ENCODE results near the gene SCG2.

Gene SCG2

GRCh38 chr2:223563462-223563861, 38.7 kb downstream of the SCG2 start:
- TF ChIP-seq CTCF (IDR thresholded peaks at IDR 0.05; ENCODE audit: low read depth, low read length, poor library complexity, severe bottlenecking) (no peak), EZH2phosphoT487 (IDR thresholded peaks at IDR 0.05; ENCODE audit: borderline replicate concordance, low read length) (no peak)
- H3F3A ChIP-seq (ENCODE audit: control insufficient read depth, insufficient read depth) = no peaks in the 10 kb centered on the region
- no peaks in the 10 kb centered on the region for H3K27me3 ChIP-seq (ENCODE audit: control insufficient read depth, low read length)
- no peak overlapping the region for H3K4me2 ChIP-seq (ENCODE audit: low read length)
- no peaks in the 10 kb centered on the region for H3K36me3 ChIP-seq (ENCODE audit: control insufficient read depth, low read length)
- no peaks in the 10 kb centered on the region for H3K9me3 ChIP-seq (ENCODE audit: control insufficient read depth, insufficient read depth, low read length)
- no peaks in the 10 kb centered on the region for H3K4me1 ChIP-seq (ENCODE audit: control insufficient read depth, low read length)
- no peak overlapping the region for H3K27ac ChIP-seq (ENCODE audit: low read depth, low read length)
- no peaks in the 10 kb centered on the region for H4K20me1 ChIP-seq (ENCODE audit: control insufficient read depth, insufficient read depth, low read depth, low read length)
- H3K9me2 ChIP-seq (replicated peaks; ENCODE audit: control insufficient read depth, low read length) = no peaks in the 10 kb centered on the region
- no peaks in the 10 kb centered on the region for H3K79me2 ChIP-seq (ENCODE audit: control insufficient read depth, low read length)
- H3K4me3 ChIP-seq (ENCODE audit: low read length) = no peak overlapping the region

GRCh38 chr2:223562078-223562477, 40.1 kb downstream of the SCG2 start:
- no peaks in the 10 kb centered on the region for H3K4me1 ChIP-seq (ENCODE audit: control insufficient read depth, low read length)
- TF ChIP-seq CTCF (IDR thresholded peaks at IDR 0.05; ENCODE audit: low read depth, low read length, poor library complexity, severe bottlenecking) (no peak), EZH2phosphoT487 (IDR thresholded peaks at IDR 0.05; ENCODE audit: borderline replicate concordance, low read length) (no peak)
- no peaks in the 10 kb centered on the region for H4K20me1 ChIP-seq (ENCODE audit: control insufficient read depth, insufficient read depth, low read depth, low read length)
- H3K9me2 ChIP-seq (replicated peaks; ENCODE audit: control insufficient read depth, low read length) = no peaks in the 10 kb centered on the region
- H3F3A ChIP-seq (ENCODE audit: control insufficient read depth, insufficient read depth) = no peaks in the 10 kb centered on the region
- H3K4me2 ChIP-seq (ENCODE audit: low read length) = no peak overlapping the region
- no peaks in the 10 kb centered on the region for H3K9me3 ChIP-seq (ENCODE audit: control insufficient read depth, insufficient read depth, low read length)
- H3K27ac ChIP-seq (ENCODE audit: low read depth, low read length) = no peak overlapping the region
- H3K4me3 ChIP-seq (ENCODE audit: low read length) = no peak overlapping the region
- H3K27me3 ChIP-seq (ENCODE audit: control insufficient read depth, low read length) = no peaks in the 10 kb centered on the region
- no peaks in the 10 kb centered on the region for H3K36me3 ChIP-seq (ENCODE audit: control insufficient read depth, low read length)
- H3K79me2 ChIP-seq (ENCODE audit: control insufficient read depth, low read length) = no peaks in the 10 kb centered on the region

- Histone ChIP-seq H3K27ac (ENCODE audit: low read depth, low read length) (no peak overlapping the region), H3K79me2 (ENCODE audit: control insufficient read depth, low read length) (no peaks in the 10 kb centered on the region), H3K27me3 (ENCODE audit: control insufficient read depth, low read length) (no peaks in the 10 kb centered on the region), H3K4me3 (ENCODE audit: low read length) (no peak overlapping the region), H3K4me2 (ENCODE audit: low read length) (no peak overlapping the region), H3K36me3 (ENCODE audit: control insufficient read depth, low read length) (no peaks in the 10 kb centered on the region), H4K20me1 (ENCODE audit: control insufficient read depth, insufficient read depth, low read depth, low read length) (no peaks in the 10 kb centered on the region), H3K9me2 (replicated peaks; ENCODE audit: control insufficient read depth, low read length) (no peaks in the 10 kb centered on the region), H3K4me1 (ENCODE audit: control insufficient read depth, low read length) (no peaks in the 10 kb centered on the region), H3F3A (ENCODE audit: control insufficient read depth, insufficient read depth) (no peaks in the 10 kb centered on the region), H3K9me3 (ENCODE audit: control insufficient read depth, insufficient read depth, low read length) (no peaks in the 10 kb centered on the region)
- TF ChIP-seq EZH2phosphoT487 (IDR thresholded peaks at IDR 0.05; ENCODE audit: borderline replicate concordance, low read length) = no peak
- no peak for TF ChIP-seq CTCF (IDR thresholded peaks at IDR 0.05; ENCODE audit: low read depth, low read length, poor library complexity, severe bottlenecking)
These were observed 41.3 kb downstream of the SCG2 start for GRCh38 chr2:223560749-223561435.
